ENCODE data around the gene RNF214.

Gene RNF214

GRCh38 chr11:117279711-117280376, 47.4 kb downstream of the RNF214 start:
- in situ Hi-C loops (cut with MboI; ENCODE audit: low sequenced_read_pairs), result no loop called here

- in situ Hi-C loops (cut with MboI; ENCODE audit: low sequenced_read_pairs), result no loop called here
These were observed 48.7 kb downstream of the RNF214 start for GRCh38 chr11:117281159-117281558.

GRCh38 chr11:117281869-117282268, 49.4 kb downstream of the RNF214 start:
- in situ Hi-C loops (cut with MboI; ENCODE audit: low sequenced_read_pairs), result no loop called here

- in situ Hi-C loops (cut with MboI; ENCODE audit: low sequenced_read_pairs), result no loop called here
These were observed 50.5 kb downstream of the RNF214 start for GRCh38 chr11:117282956-117283355.

GRCh38 chr11:117284053-117284452, 51.6 kb downstream of the RNF214 start:
- in situ Hi-C loops (cut with MboI; ENCODE audit: low sequenced_read_pairs), result no loop called here

- in situ Hi-C loops (cut with MboI; ENCODE audit: low sequenced_read_pairs), result no loop called here
These were observed 54.1 kb downstream of the RNF214 start for GRCh38 chr11:117286588-117286987.

GRCh38 chr11:117287668-117288067, 55.2 kb downstream of the RNF214 start:
- in situ Hi-C loops (cut with MboI; ENCODE audit: low sequenced_read_pairs), result no loop called here

- in situ Hi-C loops (cut with MboI; ENCODE audit: low sequenced_read_pairs), result no loop called here
These were observed 57.3 kb downstream of the RNF214 start for GRCh38 chr11:117289795-117290194.

- in situ Hi-C loops (cut with MboI; ENCODE audit: low sequenced_read_pairs), result no loop called here
These were observed 58.4 kb downstream of the RNF214 start, which contains the start of gene BACE1-AS for GRCh38 chr11:117290809-117291396. Gene BACE1-AS, plus strand, starts transcription at chr11:117291346.

GRCh38 chr11:117292616-117293015, 60.1 kb downstream of the RNF214 start:
- in situ Hi-C loops (cut with MboI; ENCODE audit: low sequenced_read_pairs), result no loop called here

GRCh38 chr11:117295438-117296137, 63.1 kb downstream of the RNF214 start:
- in situ Hi-C loops (cut with MboI; ENCODE audit: low sequenced_read_pairs), result no loop called here

GRCh38 chr11:117296881-117297280, 64.4 kb downstream of the RNF214 start:
- in situ Hi-C loops (cut with MboI; ENCODE audit: low sequenced_read_pairs), result no loop called here

GRCh38 chr11:117298195-117298594, 65.7 kb downstream of the RNF214 start:
- in situ Hi-C loops (cut with MboI; ENCODE audit: low sequenced_read_pairs), result no loop called here

- in situ Hi-C loops (cut with MboI; ENCODE audit: low sequenced_read_pairs), result no loop called here
These were observed 67.1 kb downstream of the RNF214 start for GRCh38 chr11:117299351-117300282.

- in situ Hi-C loops (cut with MboI; ENCODE audit: low sequenced_read_pairs), result no loop called here
These were observed 67.8 kb downstream of the RNF214 start for GRCh38 chr11:117300283-117300663.

- in situ Hi-C loops (cut with MboI; ENCODE audit: low sequenced_read_pairs), result no loop called here
These were observed 68.3 kb downstream of the RNF214 start for GRCh38 chr11:117300773-117301172.

- in situ Hi-C loops (cut with MboI; ENCODE audit: low sequenced_read_pairs), result no loop called here
These were observed 69.8 kb downstream of the RNF214 start for GRCh38 chr11:117302228-117302627.

GRCh38 chr11:117303101-117303500, 70.6 kb downstream of the RNF214 start:
- in situ Hi-C loops (cut with MboI; ENCODE audit: low sequenced_read_pairs), result no loop called here

GRCh38 chr11:117303646-117304315, 71.3 kb downstream of the RNF214 start:
- in situ Hi-C loops (cut with MboI; ENCODE audit: low sequenced_read_pairs), result no loop called here

GRCh38 chr11:117305145-117305544, 72.7 kb downstream of the RNF214 start:
- in situ Hi-C loops (cut with MboI; ENCODE audit: low sequenced_read_pairs), result no loop called here

Data from hTERT RPE-1 (cell line).